GM23338 (cell line): ENCODE results near the gene TSPAN32. TPM values are rescaled to one million over a fixed set of nuclear protein-coding genes. Genes with fewer than 3 reads are reported as not detected.

Experiments used
- ATAC-seq: fragments of 200-7000 bp; cut with Tn5 transposase; 3 replicates; pipeline ENCODE4 v1.9.1; 2020
- DNase-seq: peaks from one replicate; pipeline ENCODE4 v3.0.0-alpha.2; 2015; ENCODE audit warnings: low spot score
- H2AFZ ChIP-seq: fragments of 200-600 bp; sonication (generic); 2 replicates; pipeline ENCODE4 v1.8.0; 2016; ENCODE audit warnings: antibody characterized with exemption, mild to moderate bottlenecking, moderate library complexity
- H3F3A ChIP-seq: fragments of 200-600 bp; sonication (generic); replicated peaks from 2 replicates; pipeline ENCODE4 v1.8.0; 2017; ENCODE audit warnings: antibody characterized with exemption, mixed run types, low read depth
- H3K27ac ChIP-seq: fragments of 200-600 bp; sonication (generic); 2 replicates; pipeline ENCODE4 v1.6.1; 2016; ENCODE audit warnings: low read depth
- H3K27me3 ChIP-seq: fragments of 200-600 bp; sonication (generic); 2 replicates; pipeline ENCODE4 v1.8.0; 2016; ENCODE audit warnings: mild to moderate bottlenecking, mixed run types, moderate library complexity; ENCODE audit not compliant: insufficient read depth
- H3K36me3 ChIP-seq: fragments of 200-600 bp; sonication (generic); 2 replicates; pipeline ENCODE4 v1.8.0; 2016; ENCODE audit warnings: mild to moderate bottlenecking; ENCODE audit not compliant: insufficient read depth
- H3K4me1 ChIP-seq: fragments of 200-600 bp; sonication (generic); 2 replicates; pipeline ENCODE4 v1.8.0; 2016; ENCODE audit warnings: mild to moderate bottlenecking, moderate library complexity; ENCODE audit not compliant: insufficient read depth
- H3K4me2 ChIP-seq: fragments of 200-600 bp; sonication (generic); 2 replicates; pipeline ENCODE4 v1.7.1; 2017; ENCODE audit warnings: mixed run types
- H3K4me3 ChIP-seq: fragments of 200-600 bp; sonication (generic); 2 replicates; pipeline ENCODE4 v1.6.1; 2016; ENCODE audit warnings: mixed run types
- H3K79me2 ChIP-seq: fragments of 200-600 bp; sonication (generic); replicated peaks from 2 replicates; pipeline ENCODE4 v1.8.0; 2017; ENCODE audit warnings: mild to moderate bottlenecking; ENCODE audit not compliant: insufficient read depth
- H3K9me2 ChIP-seq: fragments of 200-600 bp; sonication (generic); 2 replicates; pipeline ENCODE4 v1.8.0; 2017; ENCODE audit not compliant: insufficient read depth
- H4K20me1 ChIP-seq: fragments of 200-600 bp; sonication (generic); replicated peaks from 2 replicates; pipeline ENCODE4 v1.8.0; 2017; ENCODE audit warnings: mild to moderate bottlenecking; ENCODE audit not compliant: insufficient read depth
- H3K27ac Mint-ChIP-seq: 2 replicates; pipeline ENCODE4 v1.8.0; 2020; ENCODE audit warnings: inconsistent platforms, mild to moderate bottlenecking, moderate library complexity, mixed read lengths
- H3K27me3 Mint-ChIP-seq: 3 replicates; pipeline ENCODE4 v1.8.0; 2022; ENCODE audit warnings: low read depth, mild to moderate bottlenecking, moderate library complexity, mixed read lengths, inconsistent platforms; ENCODE audit not compliant: insufficient read depth, poor library complexity
- H3K36me3 Mint-ChIP-seq: 3 replicates; pipeline ENCODE4 v1.8.0; 2021; ENCODE audit warnings: low read depth, mild to moderate bottlenecking, inconsistent platforms, moderate library complexity, mixed read lengths
- H3K4me1 Mint-ChIP-seq: 3 replicates; pipeline ENCODE4 v1.8.0; 2020; ENCODE audit warnings: mild to moderate bottlenecking, inconsistent platforms, mixed read lengths
- H3K4me3 Mint-ChIP-seq: 3 replicates; pipeline ENCODE4 v1.8.0; 2021; ENCODE audit warnings: moderate library complexity, mild to moderate bottlenecking, inconsistent platforms, mixed read lengths
- H3K9me3 Mint-ChIP-seq: 3 replicates; pipeline ENCODE4 v1.8.0; 2020; ENCODE audit warnings: moderate library complexity, mild to moderate bottlenecking, inconsistent platforms, mixed read lengths
- CREB1 ChIP-seq: fragments of 250-450 bp; sonication (Bioruptor Pico); IDR thresholded peaks from 2 replicates; pipeline ENCODE4 v1.5.0; 2020; ENCODE audit warnings: low read depth, mild to moderate bottlenecking, moderate library complexity
- CTCF ChIP-seq, 2 experiments: fragments of 200-600 bp in 1 of 2; sonication (generic) in 1 of 2; conservative IDR thresholded peaks; 2 replicates each; pipeline versions ENCODE4 v1.5.1 to v1.6.1; 2016 to 2017; ENCODE audit warnings: antibody characterized with exemption in 2 of 2, low read depth in 2 of 2, mild to moderate bottlenecking in 2 of 2, moderate library complexity in 1 of 2
- EZH2 ChIP-seq: fragments of 200-600 bp; sonication (generic); IDR thresholded peaks from one replicate; pipeline ENCODE4 v1.8.0; 2017; ENCODE audit warnings: antibody characterized with exemption, mild to moderate bottlenecking, low read depth; ENCODE audit not compliant: unreplicated experiment
- JUNB ChIP-seq: IDR thresholded peaks from one replicate; pipeline ENCODE4 v1.6.1; 2016; ENCODE audit warnings: antibody characterized with exemption; ENCODE audit not compliant: unreplicated experiment
- NANOG ChIP-seq: IDR thresholded peaks from 2 replicates; pipeline ENCODE4 v1.6.1; 2016; ENCODE audit warnings: antibody characterized with exemption, borderline replicate concordance
- POLR2AphosphoS5 ChIP-seq: IDR thresholded peaks from 2 replicates; pipeline ENCODE4 v1.6.1; 2016; ENCODE audit warnings: antibody characterized with exemption, low read depth
- STAT1 ChIP-seq: IDR thresholded peaks from one replicate; pipeline ENCODE4 v1.6.1; 2016; ENCODE audit warnings: antibody characterized with exemption; ENCODE audit not compliant: unreplicated experiment
- ZNF331 ChIP-seq: fragments of 250-450 bp; sonication (Bioruptor Pico); IDR thresholded peaks from 2 replicates; pipeline ENCODE4 v1.5.0; 2020; ENCODE audit warnings: low read depth, mild to moderate bottlenecking, moderate library complexity
- ZNF462 ChIP-seq: fragments of 250-450 bp; sonication (Bioruptor Pico); IDR thresholded peaks from 2 replicates; pipeline ENCODE4 v1.5.0; 2020; ENCODE audit warnings: mild to moderate bottlenecking, moderate library complexity
- polyA plus RNA-seq: library from polyadenylated mRNA; unstranded; fragments of >200 nt; fragmentation: Nextera tagmentation; extraction: Ambion mirVana; gene quantifications from 2 replicates; pipeline ENCODE4 v1.2.1, GENCODE V29; 2016
- total RNA-seq: library from RNA; depleted of rRNA; stranded (reverse); fragments of >200 nt; shearing (Covaris generic); gene quantifications from 2 replicates; pipeline ENCODE4 v1.2.3, GENCODE V29; 2014

The TSPAN32 gene
- total and polyA plus RNA-seq, 2 experiments from 2014 or later: not detected

DNA sequence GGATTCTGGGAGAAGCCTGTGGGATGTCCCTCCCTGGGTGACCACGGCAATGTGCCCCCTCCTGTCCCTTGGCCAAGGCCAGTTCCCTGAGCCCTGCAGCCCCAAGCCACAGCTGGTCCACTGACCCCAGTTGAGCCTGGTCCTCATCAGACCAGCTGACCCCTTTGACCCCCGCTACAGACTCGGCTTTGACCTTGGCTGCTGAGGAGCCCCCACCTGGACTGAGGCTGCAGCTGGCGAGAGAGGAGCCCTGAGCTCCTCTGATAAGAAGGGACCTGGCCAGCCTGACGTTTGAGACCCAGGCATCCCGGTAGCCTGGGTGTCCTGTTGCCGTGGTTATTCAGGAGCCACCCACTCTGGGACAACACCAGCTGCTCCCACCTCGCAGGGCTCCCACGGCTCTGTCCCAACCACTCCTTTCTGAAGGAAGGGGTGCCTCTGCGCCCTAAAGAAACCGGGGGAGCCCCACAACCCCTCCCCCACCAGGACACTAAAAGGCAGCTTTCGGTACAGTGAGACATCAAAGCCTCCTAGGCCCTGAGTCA, 34.4 kb upstream of the TSPAN32 start:
- no peaks in the 10 kb centered on the region for H3K36me3 ChIP-seq
- ATAC-seq (no peak), DNase-seq (no peak)
- peaks cover 53% of the 10 kb centered on the region for H3K27me3 ChIP-seq
- H3K27me3 Mint-ChIP-seq: peaks cover 44% of the 10 kb centered on the region
- no peak for TF ChIP-seq NANOG
- no peak for TF ChIP-seq EZH2
- no peak for TF ChIP-seq CTCF (conservative IDR thresholded peaks at IDR 0.05; ENCODE audit: low read depth in 2 of 2)
- no peak for TF ChIP-seq CREB1 (CRISPR knock-in tag)
- TF ChIP-seq ZNF462 (CRISPR knock-in tag): no peak
- TF ChIP-seq ZNF331 (CRISPR knock-in tag): no peak
- no peak for TF ChIP-seq STAT1
- no peak for TF ChIP-seq POLR2AphosphoS5
- no peak for TF ChIP-seq JUNB
- H3F3A ChIP-seq: no peaks in the 10 kb centered on the region
- H3K4me1 ChIP-seq: peaks cover 6% of the 10 kb centered on the region
- peaks cover 5% of the 10 kb centered on the region; the same call in 2 of the 3 replicates for H3K9me3 Mint-ChIP-seq
- no peaks in the 10 kb centered on the region for H3K79me2 ChIP-seq
- H3K4me1 Mint-ChIP-seq: peaks cover 12% of the 10 kb centered on the region
- H2AFZ ChIP-seq: no peak overlapping the region
- no peak overlapping the region for H3K4me3 Mint-ChIP-seq
- no peak overlapping the region for H3K4me3 ChIP-seq
- H3K27ac ChIP-seq: no peak overlapping the region
- no peaks in the 10 kb centered on the region for H4K20me1 ChIP-seq
- no peak overlapping the region for H3K27ac Mint-ChIP-seq
- no peak overlapping the region for H3K4me2 ChIP-seq
- no peaks in the 10 kb centered on the region for H3K36me3 Mint-ChIP-seq
- no peaks in the 10 kb centered on the region for H3K9me2 ChIP-seq
